DOHH2 (cell line): ENCODE results near the gene RASAL2.
A peak's percentile ranks its signal among the peaks of the same experiment; 100 is the strongest.

Experiments
- H3F3A ChIP-seq: fragments of 200-600 bp; sonication (generic), shearing (Covaris generic); 2 replicates; pipeline ENCODE4 v1.6.0; 2016; ENCODE audit warnings: antibody characterized with exemption, mild to moderate bottlenecking; ENCODE audit not compliant: control insufficient read depth, insufficient read depth
- H3K27ac ChIP-seq: fragments of 200-600 bp; sonication (generic); 2 replicates; pipeline ENCODE4 v1.5.1; 2014; ENCODE audit warnings: low read depth, mild to moderate bottlenecking, low read length, moderate library complexity
- H3K27me3 ChIP-seq: fragments of 200-600 bp; sonication (generic); 2 replicates; pipeline ENCODE4 v1.6.1; 2014; ENCODE audit warnings: mild to moderate bottlenecking, low read length, mixed read lengths; ENCODE audit not compliant: control insufficient read depth
- H3K36me3 ChIP-seq: fragments of 200-600 bp; sonication (generic); 2 replicates; pipeline ENCODE4 v1.6.1; 2014; ENCODE audit warnings: mild to moderate bottlenecking, low read length, moderate library complexity, mixed read lengths; ENCODE audit not compliant: control insufficient read depth
- H3K4me1 ChIP-seq: fragments of 200-600 bp; sonication (generic); 2 replicates; pipeline ENCODE4 v1.6.1; 2014; ENCODE audit warnings: mild to moderate bottlenecking, low read length, mixed read lengths; ENCODE audit not compliant: control insufficient read depth
- H3K4me2 ChIP-seq: fragments of 200-600 bp; sonication (generic); 2 replicates; pipeline ENCODE4 v1.6.0; 2014; ENCODE audit warnings: mild to moderate bottlenecking, low read length, moderate library complexity
- H3K4me3 ChIP-seq: fragments of 200-600 bp; sonication (generic); 2 replicates; pipeline ENCODE4 v1.5.1; 2014; ENCODE audit warnings: mild to moderate bottlenecking, low read length, mixed read lengths
- H3K79me2 ChIP-seq: fragments of 200-600 bp; sonication (generic); 2 replicates; pipeline ENCODE4 v1.6.1; 2014; ENCODE audit warnings: mild to moderate bottlenecking, low read length, mixed read lengths; ENCODE audit not compliant: control insufficient read depth
- H3K9me2 ChIP-seq: fragments of 200-600 bp; sonication (generic); replicated peaks from 2 replicates; pipeline ENCODE4 v1.6.1; 2014; ENCODE audit warnings: mild to moderate bottlenecking, low read length, mixed read lengths; ENCODE audit not compliant: control insufficient read depth
- H3K9me3 ChIP-seq: fragments of 200-600 bp; sonication (generic); 2 replicates; pipeline ENCODE4 v1.6.1; 2014; ENCODE audit warnings: antibody characterized with exemption, low read length, mixed read lengths; ENCODE audit not compliant: control insufficient read depth, insufficient read depth
- H4K20me1 ChIP-seq: fragments of 200-600 bp; sonication (generic); 2 replicates; pipeline ENCODE4 v1.6.0; 2014; ENCODE audit warnings: low read depth, mild to moderate bottlenecking, antibody characterized with exemption, low read length, moderate library complexity; ENCODE audit not compliant: control insufficient read depth, insufficient read depth
- EZH2phosphoT487 ChIP-seq: fragments of 200-600 bp; sonication (generic); IDR thresholded peaks from 2 replicates; pipeline ENCODE4 v1.6.1; 2017; ENCODE audit warnings: borderline replicate concordance, mild to moderate bottlenecking, antibody characterized with exemption, low read length, moderate library complexity, mixed read lengths
- TF ChIP-seq, protein P1 (sequence below): fragments of 200-600 bp; sonication (generic); IDR thresholded peaks from one replicate; pipeline ENCODE4 v1.5.1; 2014; ENCODE audit warnings: antibody characterized with exemption, mild to moderate bottlenecking, low read depth, low read length; ENCODE audit not compliant: poor library complexity, severe bottlenecking

RASAL2 gene

DNA sequence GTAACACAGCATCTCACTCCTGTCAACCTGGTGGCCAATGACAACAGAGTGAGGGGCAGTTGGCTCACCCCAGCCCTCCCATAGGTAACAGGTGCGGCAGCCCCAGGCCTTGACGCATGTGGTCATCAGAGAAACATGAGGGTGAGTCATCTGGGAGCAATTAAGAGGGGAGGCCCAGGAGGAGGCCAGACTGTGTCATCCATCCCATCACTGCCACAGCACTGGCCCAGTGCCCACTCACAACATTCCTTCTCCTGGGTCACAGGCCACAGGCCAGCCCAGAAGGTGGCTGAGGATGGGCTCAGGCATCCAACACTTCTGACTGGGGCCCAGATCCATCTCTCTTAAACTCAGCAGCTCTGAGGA lies 436.1 kb downstream of the RASAL2 start:
- no peaks in the 10 kb centered on the region for H3K36me3 ChIP-seq
- H3F3A ChIP-seq: no peaks in the 10 kb centered on the region
- no peaks in the 10 kb centered on the region for H3K9me2 ChIP-seq
- no peak overlapping the region for H3K4me3 ChIP-seq
- H4K20me1 ChIP-seq: no peaks in the 10 kb centered on the region
- no peaks in the 10 kb centered on the region for H3K9me3 ChIP-seq
- H3K79me2 ChIP-seq: no peaks in the 10 kb centered on the region
- TF ChIP-seq, protein P1, sequence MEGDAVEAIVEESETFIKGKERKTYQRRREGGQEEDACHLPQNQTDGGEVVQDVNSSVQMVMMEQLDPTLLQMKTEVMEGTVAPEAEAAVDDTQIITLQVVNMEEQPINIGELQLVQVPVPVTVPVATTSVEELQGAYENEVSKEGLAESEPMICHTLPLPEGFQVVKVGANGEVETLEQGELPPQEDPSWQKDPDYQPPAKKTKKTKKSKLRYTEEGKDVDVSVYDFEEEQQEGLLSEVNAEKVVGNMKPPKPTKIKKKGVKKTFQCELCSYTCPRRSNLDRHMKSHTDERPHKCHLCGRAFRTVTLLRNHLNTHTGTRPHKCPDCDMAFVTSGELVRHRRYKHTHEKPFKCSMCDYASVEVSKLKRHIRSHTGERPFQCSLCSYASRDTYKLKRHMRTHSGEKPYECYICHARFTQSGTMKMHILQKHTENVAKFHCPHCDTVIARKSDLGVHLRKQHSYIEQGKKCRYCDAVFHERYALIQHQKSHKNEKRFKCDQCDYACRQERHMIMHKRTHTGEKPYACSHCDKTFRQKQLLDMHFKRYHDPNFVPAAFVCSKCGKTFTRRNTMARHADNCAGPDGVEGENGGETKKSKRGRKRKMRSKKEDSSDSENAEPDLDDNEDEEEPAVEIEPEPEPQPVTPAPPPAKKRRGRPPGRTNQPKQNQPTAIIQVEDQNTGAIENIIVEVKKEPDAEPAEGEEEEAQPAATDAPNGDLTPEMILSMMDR: no peak
- TF ChIP-seq EZH2phosphoT487: no peak
- peaks cover 6% of the 10 kb centered on the region for H3K4me1 ChIP-seq
- no peak overlapping the region for H3K4me2 ChIP-seq
- H3K27ac ChIP-seq: no peak overlapping the region
- H3K27me3 ChIP-seq: no peaks in the 10 kb centered on the region

DNA sequence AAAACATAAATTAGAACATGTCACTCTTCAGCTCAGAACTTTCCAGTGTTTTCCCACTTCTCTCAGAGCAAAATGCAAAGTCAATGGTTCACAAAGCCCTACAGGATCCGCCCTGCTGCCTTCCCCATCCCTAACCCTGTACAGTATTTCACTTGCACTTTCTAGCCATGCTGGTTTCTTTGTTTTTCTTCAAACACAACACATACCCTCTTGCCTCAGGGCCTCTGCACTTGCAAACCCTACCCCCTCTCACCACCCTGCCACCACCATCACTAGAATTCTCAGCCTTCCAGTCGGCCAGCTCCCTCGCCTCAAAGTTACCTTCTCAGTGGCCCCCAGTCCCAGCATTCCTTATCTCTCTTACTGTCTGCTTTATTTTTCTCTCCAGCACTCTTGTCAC lies 436.6 kb downstream of the RASAL2 start:
- Histone ChIP-seq H3K9me2 (no peaks in the 10 kb centered on the region), H3K4me2 (no peak overlapping the region), H3F3A (no peaks in the 10 kb centered on the region), H4K20me1 (no peaks in the 10 kb centered on the region), H3K79me2 (no peaks in the 10 kb centered on the region), H3K4me1 (peaks cover 6% of the 10 kb centered on the region), H3K36me3 (no peaks in the 10 kb centered on the region), H3K4me3 (no peak overlapping the region), H3K9me3 (no peaks in the 10 kb centered on the region), H3K27ac (no peak overlapping the region), H3K27me3 (no peaks in the 10 kb centered on the region)
- TF ChIP-seq, protein P1: no peak
- no peak for TF ChIP-seq EZH2phosphoT487

DNA sequence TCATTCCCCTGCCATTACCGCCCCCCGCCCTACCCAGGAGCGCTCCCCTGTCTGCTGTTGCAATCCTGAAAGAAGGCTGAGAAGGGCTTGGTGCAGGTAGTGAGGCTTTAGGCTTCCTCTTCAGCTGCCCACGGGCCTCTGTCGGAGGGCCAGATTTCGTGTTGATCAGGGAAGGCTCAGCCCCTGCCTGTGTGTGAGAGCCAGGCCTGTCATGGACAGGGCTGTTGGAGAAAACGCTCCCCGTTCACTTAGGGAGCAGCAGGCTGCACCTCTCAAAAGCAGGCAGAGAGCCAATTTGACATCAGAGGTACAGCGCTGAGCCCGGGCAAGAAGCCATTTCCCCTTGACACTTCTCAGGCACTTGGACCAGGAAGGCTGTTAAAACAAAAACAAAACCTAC lies 438.0 kb downstream of the RASAL2 start:
- TF ChIP-seq, protein P1: no peak
- no peak for TF ChIP-seq EZH2phosphoT487
- Histone ChIP-seq H3F3A (no peaks in the 10 kb centered on the region), H3K9me2 (no peaks in the 10 kb centered on the region), H3K4me1 (peaks cover 6% of the 10 kb centered on the region), H3K9me3 (no peaks in the 10 kb centered on the region), H3K36me3 (no peaks in the 10 kb centered on the region), H3K79me2 (no peaks in the 10 kb centered on the region), H3K4me2 (peak overlapping the region; percentile 19; the same call in 1 of the 2 replicates), H4K20me1 (no peaks in the 10 kb centered on the region), H3K4me3 (no peak overlapping the region), H3K27ac (no peak overlapping the region), H3K27me3 (no peaks in the 10 kb centered on the region)

DNA sequence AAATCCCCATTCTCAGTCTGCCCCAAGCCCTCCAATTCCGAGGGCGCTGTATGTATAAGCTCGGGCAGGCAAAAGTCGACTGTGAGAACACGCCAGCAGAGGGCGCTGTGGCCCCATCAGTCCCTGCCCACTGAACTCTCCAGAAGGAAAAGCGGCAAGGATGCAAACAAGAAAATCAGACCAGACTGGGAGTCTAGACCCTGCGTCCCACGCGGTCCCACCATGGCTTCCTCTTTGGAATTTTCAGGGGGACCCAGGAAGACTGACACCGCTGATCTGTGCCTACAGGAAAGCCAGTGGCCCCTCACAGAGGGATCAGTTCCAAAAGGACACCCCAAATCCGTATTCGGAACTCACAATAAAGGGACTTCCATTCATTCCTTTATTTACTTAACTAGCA lies 438.5 kb downstream of the RASAL2 start:
- no peaks in the 10 kb centered on the region for H4K20me1 ChIP-seq
- TF ChIP-seq, protein P1: peak; percentile 98
- no peak for TF ChIP-seq EZH2phosphoT487
- H3K27ac ChIP-seq: no peak overlapping the region
- H3K4me2 ChIP-seq: peak overlapping the region; percentile 19; the same call in 1 of the 2 replicates
- peaks cover 6% of the 10 kb centered on the region for H3K4me1 ChIP-seq
- H3K4me3 ChIP-seq: no peak overlapping the region
- H3K36me3 ChIP-seq: no peaks in the 10 kb centered on the region
- H3K79me2 ChIP-seq: no peaks in the 10 kb centered on the region
- H3K9me3 ChIP-seq: no peaks in the 10 kb centered on the region
- no peaks in the 10 kb centered on the region for H3F3A ChIP-seq
- no peaks in the 10 kb centered on the region for H3K9me2 ChIP-seq
- no peaks in the 10 kb centered on the region for H3K27me3 ChIP-seq
